MM.1S (cell line): ENCODE measurements around the gene GRM5.

Source experiments
- EZH2 ChIP-seq: fragments of 300-600 bp; sonication (generic); optimal IDR thresholded peaks from 2 replicates; pipeline ENCODE3; 2017; ENCODE audit warnings: low read depth, mild to moderate bottlenecking, antibody characterized with exemption, low read length, mixed read lengths
- EZH2phosphoT487 ChIP-seq: fragments of 300-600 bp; sonication (generic); IDR thresholded peaks from 2 replicates; pipeline ENCODE4 v1.6.1; 2018; ENCODE audit warnings: antibody characterized with exemption, low read length
- TF ChIP-seq, protein P1 (sequence below): fragments of 300-600 bp; sonication (generic); IDR thresholded peaks from 2 replicates; pipeline ENCODE4 v1.5.1; 2016; ENCODE audit warnings: antibody characterized with exemption, low read length, mixed read lengths

DNA sequence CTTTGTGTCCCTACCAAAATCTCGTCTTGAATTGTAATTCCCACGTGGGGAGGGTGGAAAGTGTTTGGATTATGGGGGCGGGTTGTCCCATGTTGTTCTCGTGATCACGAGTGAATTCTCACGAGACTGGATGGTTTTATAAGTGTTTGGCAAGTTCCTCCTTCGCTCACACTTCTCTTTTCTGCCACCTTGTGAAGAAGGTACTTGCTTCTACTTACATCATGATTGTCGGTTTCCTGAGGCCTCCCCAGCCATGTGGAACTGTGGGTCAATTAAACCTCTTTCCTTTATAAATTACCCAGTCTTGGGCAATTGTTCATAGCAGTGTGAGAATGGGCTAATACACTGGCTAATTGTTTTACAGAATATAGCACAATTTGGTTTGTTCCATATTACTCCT lies 326.3 kb downstream of the GRM5 start:
- TF ChIP-seq, protein P1, sequence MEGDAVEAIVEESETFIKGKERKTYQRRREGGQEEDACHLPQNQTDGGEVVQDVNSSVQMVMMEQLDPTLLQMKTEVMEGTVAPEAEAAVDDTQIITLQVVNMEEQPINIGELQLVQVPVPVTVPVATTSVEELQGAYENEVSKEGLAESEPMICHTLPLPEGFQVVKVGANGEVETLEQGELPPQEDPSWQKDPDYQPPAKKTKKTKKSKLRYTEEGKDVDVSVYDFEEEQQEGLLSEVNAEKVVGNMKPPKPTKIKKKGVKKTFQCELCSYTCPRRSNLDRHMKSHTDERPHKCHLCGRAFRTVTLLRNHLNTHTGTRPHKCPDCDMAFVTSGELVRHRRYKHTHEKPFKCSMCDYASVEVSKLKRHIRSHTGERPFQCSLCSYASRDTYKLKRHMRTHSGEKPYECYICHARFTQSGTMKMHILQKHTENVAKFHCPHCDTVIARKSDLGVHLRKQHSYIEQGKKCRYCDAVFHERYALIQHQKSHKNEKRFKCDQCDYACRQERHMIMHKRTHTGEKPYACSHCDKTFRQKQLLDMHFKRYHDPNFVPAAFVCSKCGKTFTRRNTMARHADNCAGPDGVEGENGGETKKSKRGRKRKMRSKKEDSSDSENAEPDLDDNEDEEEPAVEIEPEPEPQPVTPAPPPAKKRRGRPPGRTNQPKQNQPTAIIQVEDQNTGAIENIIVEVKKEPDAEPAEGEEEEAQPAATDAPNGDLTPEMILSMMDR, result no peak
- no peak for TF ChIP-seq EZH2phosphoT487
- TF ChIP-seq EZH2, result no peak
